NB4 (cell line): ENCODE results near the gene NPLOC4.

Experiments
- DNase-seq: peaks from one replicate; pipeline ENCODE4 v3.0.0; 2010; ENCODE audit warnings: low read depth
- H3K4me3 ChIP-seq: one replicate; pipeline ENCODE4 v1.5.1; 2011; ENCODE audit warnings: mild to moderate bottlenecking, low read depth, low read length, moderate library complexity
- CTCF ChIP-seq: IDR thresholded peaks from one replicate; pipeline ENCODE4 v1.5.1; 2012; ENCODE audit warnings: low read depth, low read length
- MAX ChIP-seq: IDR thresholded peaks from 2 replicates; pipeline ENCODE4 v1.6.1; 2011; ENCODE audit warnings: low read depth, low read length
- MYC ChIP-seq: IDR thresholded peaks from 2 replicates; pipeline ENCODE4 v1.6.1; 2011; ENCODE audit warnings: low read depth, low read length
- POLR2A ChIP-seq: IDR thresholded peaks from 2 replicates; pipeline ENCODE4 v1.6.1; 2011; ENCODE audit warnings: mild to moderate bottlenecking; ENCODE audit not compliant: insufficient read length; ENCODE audit errors: extremely low read depth

Gene NPLOC4

DNA sequence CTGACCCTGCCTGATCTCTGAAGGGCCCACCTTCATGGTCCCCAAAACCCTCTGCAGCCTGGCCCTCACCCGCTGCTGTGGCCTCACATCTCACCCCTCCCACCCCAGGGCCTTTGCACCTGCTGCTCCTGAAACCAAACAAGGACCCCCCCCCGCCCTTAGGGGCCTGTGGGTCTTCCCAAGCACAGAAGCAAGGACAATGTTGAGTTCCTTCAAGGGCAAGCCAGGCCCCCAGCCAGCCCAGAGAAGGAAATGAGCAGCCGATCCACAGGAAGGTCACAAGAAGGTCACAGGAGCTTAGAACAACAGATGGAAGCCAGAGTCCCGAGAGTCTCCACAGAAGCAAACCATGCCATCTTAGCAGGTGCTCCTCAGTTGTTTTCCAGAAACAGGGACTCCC is 19.9 kb upstream of the NPLOC4 start:
- TF ChIP-seq MAX = no peak
- no peak for TF ChIP-seq CTCF
- H3K4me3 ChIP-seq = no peak overlapping the region
- DNase-seq = peak; percentile 65

DNA sequence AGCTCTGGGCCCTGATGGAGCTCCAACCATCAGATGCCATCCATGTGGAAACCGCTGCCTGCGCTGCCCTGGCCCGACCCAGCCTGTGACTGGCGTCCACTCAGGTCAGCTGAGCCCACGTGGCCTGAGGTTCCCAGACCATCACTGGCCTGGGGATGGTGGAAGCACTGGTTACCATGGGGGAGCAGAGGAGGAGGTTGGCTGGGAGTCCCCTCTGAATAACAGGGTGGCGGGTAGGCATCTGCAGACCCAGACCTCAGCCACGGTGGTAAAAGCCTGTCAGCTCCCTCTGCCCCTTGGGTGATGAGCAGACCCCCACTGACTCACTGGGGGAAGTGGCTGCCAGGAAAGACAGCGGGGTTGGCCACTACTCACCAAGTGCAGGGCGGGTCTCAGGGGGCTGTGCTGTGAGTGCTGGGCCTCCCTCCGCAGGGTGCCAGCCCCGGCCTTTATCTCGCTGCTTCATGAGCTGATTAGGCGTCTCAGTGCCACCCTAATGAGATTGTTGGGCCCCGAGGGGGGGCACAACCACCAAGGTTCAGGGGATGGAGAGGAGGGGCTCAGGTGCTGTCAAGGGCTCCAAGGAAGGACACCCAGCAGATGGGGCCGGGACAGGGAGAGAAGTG is 19.3 kb upstream of the NPLOC4 start, which contains the start of gene PDE6G:
TSS of gene PDE6G (minus strand) at position 425 of the 626 bp plus-strand sequence. CDS start 3,237 bp downstream, outside the sequence.
- H3K4me3 ChIP-seq = no peak within 1 kb of the TSS
- DNase-seq = peak; percentile 71
- TF ChIP-seq POLR2A = no peak
- TF ChIP-seq CTCF = no peak
- no peak for TF ChIP-seq MYC
- TF ChIP-seq MAX = no peak

GRCh38 chr17:81655378-81656117 is 18.6 kb upstream of the NPLOC4 start:
- no peak overlapping the region for H3K4me3 ChIP-seq
- TF ChIP-seq CTCF (no peak), MYC (no peak), POLR2A (no peak), MAX (no peak)
- DNase-seq = no peak

- TF ChIP-seq MAX (peak; percentile 13; the same call in 1 of the 2 replicates), POLR2A (no peak), CTCF (no peak)
- H3K4me3 ChIP-seq = no peak overlapping the region
- DNase-seq = no peak
Observed at GRCh38 chr17:81652906-81653771, 16.2 kb upstream of the NPLOC4 start.

- TF ChIP-seq CTCF (no peak), POLR2A (no peak), MYC (no peak), MAX (no peak)
- no peak for DNase-seq
- no peak overlapping the region for H3K4me3 ChIP-seq
Observed at GRCh38 chr17:81651692-81652091, 14.8 kb upstream of the NPLOC4 start.
